DMS153 treated with DMSO at 0.1 percent for 48 hours (cell line): Measurements from ENCODE around the gene CD4.

Experiments used
- DNase-seq: peaks from one replicate; lab custom pipeline; 2025; ENCODE audit not compliant: unreplicated experiment; lab: John Stamatoyannopoulos, UW

CD4 gene

DNA sequence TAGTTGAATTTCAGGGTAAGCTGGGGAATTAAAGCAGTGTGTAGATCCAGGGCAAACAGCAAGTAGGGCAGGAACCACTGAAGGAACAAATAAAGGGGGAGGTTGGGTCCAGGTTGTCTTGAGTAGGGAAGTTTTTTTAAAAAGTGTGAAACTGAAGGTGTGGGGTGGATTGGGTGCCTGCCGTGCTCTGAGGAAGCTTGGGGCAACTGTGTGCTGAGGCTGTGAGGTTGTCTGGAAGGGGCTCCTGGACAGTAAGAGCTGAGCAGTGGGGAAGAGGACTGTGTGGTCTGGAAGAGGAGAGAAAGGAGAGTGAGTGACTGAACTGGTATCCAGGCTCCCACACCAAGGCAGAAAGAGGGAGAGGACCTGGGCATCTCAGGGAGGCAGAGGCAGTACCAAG is 21.4 kb downstream of the CD4 start:
- DNase-seq: no peak

DNA sequence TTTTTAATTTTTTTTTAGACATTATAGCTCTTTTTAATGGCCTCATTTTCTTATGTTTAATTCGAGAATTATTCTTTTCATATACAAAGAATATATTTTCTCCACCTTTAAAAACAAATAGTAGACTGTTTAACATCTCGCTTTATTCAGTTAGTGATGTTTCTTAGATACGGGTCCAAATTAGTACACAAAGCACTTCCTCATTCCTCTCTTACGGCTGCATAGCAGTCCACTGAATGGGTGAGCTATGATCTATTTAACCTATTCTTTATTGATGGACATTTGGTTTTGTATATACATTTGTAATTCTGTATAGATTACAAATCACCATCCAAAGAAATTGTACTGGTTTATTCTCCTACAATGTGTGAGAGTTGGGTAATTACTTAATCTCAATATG is 24.0 kb downstream of the CD4 start:
- DNase-seq: no peak

GRCh38 chr12:6816598-6816997 is 27.3 kb downstream of the CD4 start:
- DNase-seq: no peak

- DNase-seq: no peak
These were observed 27.8 kb downstream of the CD4 start for GRCh38 chr12:6817098-6817497.

DNA sequence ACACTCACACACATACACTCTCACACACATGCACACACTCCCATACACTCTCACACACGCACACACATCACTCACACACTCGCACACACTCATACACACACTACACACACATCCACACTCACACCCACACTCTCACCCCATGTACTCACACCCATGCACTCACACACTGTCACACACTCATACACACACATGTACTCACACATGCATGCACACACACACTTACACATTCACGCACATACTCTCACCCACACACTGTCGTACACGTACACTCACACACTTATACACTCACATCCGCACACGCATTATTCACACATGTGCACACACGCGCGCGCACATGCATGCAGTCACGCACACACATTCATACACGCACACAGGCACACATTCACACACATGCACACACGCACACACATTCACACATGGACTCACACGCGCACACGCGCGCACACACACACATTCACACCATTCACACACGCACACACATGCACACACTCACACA is 28.4 kb downstream of the CD4 start:
- no peak for DNase-seq

DNA sequence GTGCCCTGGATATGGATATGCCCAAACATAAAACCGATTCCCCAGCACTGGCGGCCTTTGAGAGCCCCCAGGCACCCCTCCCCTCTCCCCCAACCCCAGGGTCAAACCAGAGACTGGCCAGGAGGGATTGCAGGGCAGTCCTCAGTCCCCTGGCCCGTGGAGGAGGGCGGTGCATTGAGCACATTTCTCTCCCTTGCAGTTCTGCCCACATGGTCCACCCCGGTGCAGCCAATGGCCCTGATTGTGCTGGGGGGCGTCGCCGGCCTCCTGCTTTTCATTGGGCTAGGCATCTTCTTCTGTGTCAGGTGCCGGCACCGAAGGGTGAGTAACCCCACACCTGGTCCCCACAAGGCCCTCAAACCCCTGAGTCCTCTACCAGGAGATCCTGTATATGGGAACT is 28.9 kb downstream of the CD4 start:
- DNase-seq: no peak

DNA sequence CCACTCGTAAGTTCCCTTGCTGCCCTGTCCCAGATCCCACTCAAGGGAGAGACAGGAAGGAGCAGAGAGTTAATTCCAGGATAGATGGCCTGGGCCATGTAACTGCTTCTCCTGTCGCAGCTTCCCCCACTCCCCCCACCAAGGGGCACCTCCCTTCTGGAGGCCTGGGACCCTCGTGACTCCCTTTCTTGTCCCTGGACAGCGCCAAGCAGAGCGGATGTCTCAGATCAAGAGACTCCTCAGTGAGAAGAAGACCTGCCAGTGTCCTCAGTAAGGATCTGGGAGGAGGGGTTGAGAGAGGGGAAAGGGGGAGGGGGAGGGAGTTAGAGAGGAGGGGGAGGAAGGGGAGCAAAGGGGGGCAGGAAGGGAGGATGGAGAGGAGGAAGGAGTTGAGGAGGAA is 29.3 kb downstream of the CD4 start:
- no peak for DNase-seq

DNA sequence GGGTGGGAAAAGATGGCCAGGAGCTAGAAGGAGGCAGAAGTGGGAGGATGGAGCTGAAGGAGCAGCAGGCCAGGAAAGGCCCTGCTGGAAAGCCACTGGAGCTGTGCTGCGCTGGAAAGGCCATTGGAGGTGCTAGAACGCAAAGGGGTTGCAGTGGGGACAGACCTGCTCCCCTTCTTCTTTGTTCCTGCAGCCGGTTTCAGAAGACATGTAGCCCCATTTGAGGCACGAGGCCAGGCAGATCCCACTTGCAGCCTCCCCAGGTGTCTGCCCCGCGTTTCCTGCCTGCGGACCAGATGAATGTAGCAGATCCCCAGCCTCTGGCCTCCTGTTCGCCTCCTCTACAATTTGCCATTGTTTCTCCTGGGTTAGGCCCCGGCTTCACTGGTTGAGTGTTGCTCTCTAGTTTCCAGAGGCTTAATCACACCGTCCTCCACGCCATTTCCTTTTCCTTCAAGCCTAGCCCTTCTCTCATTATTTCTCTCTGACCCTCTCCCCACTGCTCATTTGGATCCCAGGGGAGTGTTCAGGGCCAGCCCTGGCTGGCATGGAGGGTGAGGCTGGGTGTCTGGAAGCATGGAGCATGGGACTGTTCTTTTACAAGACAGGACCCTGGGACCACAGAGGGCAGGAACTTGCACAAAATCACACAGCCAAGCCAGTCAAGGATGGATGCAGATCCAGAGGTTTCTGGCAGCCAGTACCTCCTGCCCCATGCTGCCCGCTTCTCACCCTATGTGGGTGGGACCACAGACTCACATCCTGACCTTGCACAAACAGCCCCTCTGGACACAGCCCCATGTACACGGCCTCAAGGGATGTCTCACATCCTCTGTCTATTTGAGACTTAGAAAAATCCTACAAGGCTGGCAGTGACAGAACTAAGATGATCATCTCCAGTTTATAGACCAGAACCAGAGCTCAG is 30.0 kb downstream of the CD4 start:
- no peak for DNase-seq

DNA sequence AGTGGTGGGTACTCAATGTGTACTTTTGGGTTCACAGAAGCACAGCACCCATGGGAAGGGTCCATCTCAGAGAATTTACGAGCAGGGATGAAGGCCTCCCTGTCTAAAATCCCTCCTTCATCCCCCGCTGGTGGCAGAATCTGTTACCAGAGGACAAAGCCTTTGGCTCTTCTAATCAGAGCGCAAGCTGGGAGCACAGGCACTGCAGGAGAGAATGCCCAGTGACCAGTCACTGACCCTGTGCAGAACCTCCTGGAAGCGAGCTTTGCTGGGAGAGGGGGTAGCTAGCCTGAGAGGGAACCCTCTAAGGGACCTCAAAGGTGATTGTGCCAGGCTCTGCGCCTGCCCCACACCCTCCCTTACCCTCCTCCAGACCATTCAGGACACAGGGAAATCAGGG is 30.8 kb downstream of the CD4 start:
- DNase-seq: no peak

DNA sequence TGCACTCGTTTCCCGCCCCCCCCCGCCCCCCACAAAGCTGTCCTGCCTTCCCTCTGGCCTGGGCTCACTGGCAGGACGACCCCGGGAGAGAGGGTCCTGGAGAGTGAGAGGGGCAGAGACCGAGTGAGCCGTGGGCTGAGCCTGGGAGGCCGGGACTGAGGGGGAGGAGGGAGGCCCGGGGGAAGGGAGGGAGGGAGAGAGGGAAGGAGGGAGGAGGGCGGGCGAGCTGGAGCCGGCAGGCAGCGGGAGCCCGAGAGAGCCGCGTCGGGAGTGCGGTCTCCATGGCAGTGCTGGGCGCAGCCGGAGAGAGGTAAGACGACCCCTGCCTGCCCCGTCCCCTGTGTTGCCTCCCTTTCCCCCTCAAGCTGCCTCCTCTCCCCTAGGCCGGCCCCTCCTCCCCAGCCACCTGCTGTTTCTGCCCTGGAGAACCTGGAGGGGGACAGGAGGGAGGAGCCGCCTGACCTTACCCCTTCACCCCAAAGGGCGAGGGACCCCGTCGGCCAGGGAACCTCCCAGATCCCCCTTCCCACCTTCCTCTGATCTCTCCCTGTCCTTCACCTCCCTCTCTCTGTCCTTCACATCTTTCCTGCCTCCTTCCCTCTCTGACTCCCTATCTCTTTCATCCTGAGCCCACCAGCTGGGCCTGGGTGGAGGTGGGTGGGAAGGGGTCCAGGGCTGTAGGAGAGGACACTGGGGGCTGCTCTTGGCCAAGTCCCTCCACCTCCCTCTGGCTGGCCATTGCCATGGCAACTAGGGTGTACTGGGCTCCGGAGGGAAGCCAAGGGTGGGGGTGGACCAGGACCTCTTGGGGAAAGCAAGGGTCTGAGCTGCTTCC is 32.5 kb downstream of the CD4 start, which contains the start of gene GPR162:
Gene GPR162 (plus strand): TSS at position 231 of the 835 bp plus-strand sequence. CDS start 2,078 bp downstream, outside the sequence.
- DNase-seq: no peak

GRCh38 chr12:6822426-6823135 is 33.3 kb downstream of the CD4 start:
- DNase-seq: no peak

DNA sequence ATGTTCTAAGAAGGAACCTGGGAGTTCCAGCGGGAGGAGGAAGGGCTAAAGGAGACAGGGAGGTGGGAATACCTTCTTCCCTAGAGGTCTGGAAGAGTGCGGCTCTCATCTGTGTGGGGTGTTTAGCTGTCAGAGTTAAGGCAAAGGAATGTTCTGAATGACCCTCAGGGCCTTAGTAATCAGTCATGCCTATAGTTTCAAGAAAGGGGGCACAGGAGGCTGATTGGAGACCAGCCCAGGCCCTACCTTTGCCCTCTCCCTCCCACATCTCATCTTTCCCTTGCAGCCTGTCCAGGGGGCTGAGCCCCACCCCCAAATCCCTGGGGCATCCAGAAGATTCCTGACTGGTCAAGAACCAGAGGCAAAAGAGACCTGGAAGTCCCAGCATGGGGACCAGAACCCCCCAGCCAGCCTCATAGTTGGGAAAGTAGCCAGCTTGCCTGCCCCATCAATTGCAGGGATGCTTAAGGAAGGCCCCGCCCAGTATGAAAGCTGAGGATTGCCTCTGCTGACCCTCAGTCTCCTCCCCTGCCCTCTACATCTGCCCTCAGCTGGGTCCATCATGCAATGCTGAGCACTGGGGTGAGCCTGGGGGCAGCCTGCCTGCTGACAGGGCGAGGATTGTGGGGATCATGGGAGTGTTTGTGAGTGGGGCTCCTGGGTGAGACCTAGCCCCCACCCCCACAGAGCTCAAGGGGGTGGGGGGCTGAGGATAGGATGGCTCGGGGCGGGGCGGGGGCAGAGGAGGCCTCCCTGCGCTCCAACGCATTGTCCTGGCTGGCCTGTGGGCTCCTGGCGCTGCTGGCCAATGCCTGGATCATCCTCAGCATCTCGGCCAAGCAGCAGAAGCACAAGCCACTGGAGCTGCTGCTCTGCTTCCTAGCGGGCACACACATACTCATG is 34.1 kb downstream of the CD4 start:
- DNase-seq: no peak

DNA sequence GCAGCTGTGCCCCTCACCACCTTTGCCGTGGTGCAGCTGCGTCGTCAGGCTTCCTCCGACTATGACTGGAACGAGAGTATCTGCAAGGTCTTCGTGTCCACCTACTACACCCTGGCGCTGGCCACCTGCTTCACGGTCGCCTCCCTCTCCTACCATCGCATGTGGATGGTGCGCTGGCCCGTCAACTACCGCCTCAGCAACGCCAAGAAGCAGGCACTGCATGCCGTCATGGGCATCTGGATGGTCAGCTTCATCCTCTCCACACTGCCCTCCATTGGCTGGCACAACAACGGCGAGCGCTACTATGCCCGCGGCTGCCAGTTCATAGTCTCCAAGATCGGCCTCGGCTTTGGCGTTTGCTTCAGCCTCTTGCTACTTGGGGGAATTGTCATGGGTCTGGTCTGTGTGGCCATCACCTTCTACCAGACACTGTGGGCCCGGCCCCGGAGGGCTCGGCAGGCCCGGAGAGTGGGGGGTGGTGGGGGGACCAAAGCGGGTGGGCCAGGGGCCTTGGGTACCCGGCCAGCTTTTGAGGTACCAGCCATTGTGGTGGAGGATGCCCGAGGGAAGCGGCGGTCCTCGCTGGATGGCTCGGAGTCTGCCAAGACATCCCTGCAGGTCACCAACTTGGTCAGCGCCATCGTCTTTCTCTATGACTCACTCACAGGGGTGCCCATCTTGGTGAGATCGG is 34.9 kb downstream of the CD4 start:
- DNase-seq: no peak

DNA sequence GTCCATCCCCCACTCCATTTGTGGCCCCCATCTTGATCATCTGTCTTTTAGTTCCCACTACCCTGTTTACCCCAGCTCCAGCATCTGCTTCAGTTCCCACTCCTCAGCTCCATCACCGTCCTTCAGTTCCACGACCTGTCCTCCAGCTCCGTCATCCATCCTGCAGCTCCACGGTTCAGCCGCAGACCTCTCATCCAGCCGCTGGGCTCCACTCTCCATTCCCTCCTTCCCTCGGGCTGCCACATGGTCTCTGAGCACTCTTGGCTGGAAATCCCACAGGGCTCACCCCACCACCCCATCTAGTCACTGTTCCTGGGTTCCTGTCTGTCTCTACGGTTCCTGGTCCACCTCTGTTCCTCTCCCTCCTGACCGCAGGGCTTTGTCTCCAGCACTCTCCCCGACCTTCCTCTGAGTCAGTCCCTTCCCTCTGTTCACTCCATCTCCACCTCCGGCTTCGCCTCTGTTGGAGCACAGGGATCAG is 35.6 kb downstream of the CD4 start:
- DNase-seq: no peak

DNA sequence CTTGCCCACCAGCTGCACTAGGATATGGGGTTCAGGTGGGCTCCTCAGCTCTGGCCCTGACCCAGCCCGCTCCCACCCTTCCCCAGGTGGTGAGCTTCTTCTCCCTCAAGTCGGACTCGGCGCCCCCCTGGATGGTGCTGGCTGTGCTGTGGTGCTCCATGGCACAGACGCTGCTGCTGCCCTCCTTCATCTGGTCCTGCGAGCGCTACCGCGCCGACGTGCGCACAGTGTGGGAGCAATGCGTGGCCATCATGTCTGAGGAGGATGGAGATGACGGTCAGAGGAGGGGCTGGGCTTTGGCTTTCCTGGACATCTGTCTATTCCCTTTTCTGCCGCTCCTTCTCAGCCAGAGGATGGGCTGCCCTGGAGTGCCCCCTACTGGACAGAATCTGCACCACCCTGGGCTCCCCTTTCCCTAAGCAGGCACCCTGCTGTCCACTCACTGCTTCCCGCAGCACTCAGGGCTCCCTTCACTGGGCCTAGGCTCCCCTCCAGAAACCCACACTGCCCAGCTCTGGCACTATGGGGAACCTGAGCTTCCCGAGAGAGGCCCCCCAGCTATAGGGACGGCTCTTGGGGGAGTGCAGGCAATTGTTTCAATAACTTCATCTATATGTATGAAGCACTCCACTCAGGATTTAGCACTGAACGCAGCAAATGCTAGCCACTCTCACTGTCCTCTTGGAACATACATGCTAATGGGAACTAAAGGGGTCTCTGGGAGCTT is 36.2 kb downstream of the CD4 start:
- peak; percentile 83 for DNase-seq

GRCh38 chr12:6826125-6826733 is 36.9 kb downstream of the CD4 start:
- DNase-seq: no peak

- no peak for DNase-seq
These were observed 37.6 kb downstream of the CD4 start for GRCh38 chr12:6826734-6827436.

GRCh38 chr12:6827437-6827911 is 38.1 kb downstream of the CD4 start:
- peak; percentile 55 for DNase-seq
